Smooth muscle cell of the coronary artery (primary cell): ENCODE data around the gene CDRT15L2. TPM values are rescaled to one million over a fixed set of nuclear protein-coding genes. Genes with fewer than 3 reads are reported as not detected.

Experiments
- total RNA-seq: library from RNA; depleted of rRNA; stranded (reverse); fragments of >200 nt; gene quantifications from 2 replicates; pipeline ENCODE4 v1.2.3, GENCODE V29; 2014; ENCODE audit warnings: low replicate concordance

Gene CDRT15L2
- total RNA-seq, result not detected in 2 replicates

DNA sequence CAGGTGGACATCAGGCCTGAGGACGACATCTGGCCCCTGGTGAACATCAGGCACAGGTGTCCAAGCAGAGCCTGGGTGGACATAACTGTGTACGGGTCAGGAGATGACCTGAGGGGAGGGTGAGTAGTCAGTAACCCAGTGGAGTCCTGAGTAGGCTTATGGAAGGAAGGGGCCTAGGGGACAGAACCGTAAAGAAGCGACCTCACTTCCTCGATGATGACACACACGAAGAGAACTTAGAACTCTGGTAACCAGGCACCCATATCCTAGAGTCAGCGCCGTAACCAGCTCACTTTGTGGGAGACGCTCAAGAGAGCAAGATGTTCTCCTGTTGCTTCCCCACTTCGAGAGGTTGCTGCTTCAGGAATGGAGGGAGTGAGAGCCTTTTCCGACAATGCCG is at the start of gene CDRT15L2:
Gene CDRT15L2, plus strand, starts transcription at position 301 of the 400 bp plus-strand sequence. Its CDS starts 20 bp downstream, at position 321.

Other genes starting within 250 kb of the CDRT15L2 start
- not detected in 2 replicates for gene LGALS9B, start 112.2 kb upstream of the CDRT15L2 start, total RNA-seq